Measurements from ENCODE around the gene ATP1A3. TPM values are rescaled to one million over a fixed set of nuclear protein-coding genes. Genes with fewer than 3 reads are reported as not detected.
"Not testable (repeated sequence)": the region's sequence is repeated elsewhere in the genome, so short reads cannot be mapped to it uniquely, and the experiment has no call there.

The ATP1A3 gene
- total RNA-seq, 2 donors from 2014 or later = 2.0 to 4.0 TPM

- DNase-seq (ENCODE audit: low spot score in 2 of 2) (no peak), ATAC-seq (no peak)
- H3K36me3 Mint-ChIP-seq = no peaks in the 10 kb centered on the region
- H3K27ac Mint-ChIP-seq = no peak overlapping the region
- H3K9me3 Mint-ChIP-seq = no peaks in the 10 kb centered on the region
Observed at GRCh38 chr19:42021185-42021584, 27.2 kb upstream of the ATP1A3 start.

GRCh38 chr19:42018503-42019193, 24.6 kb upstream of the ATP1A3 start:
- no peak overlapping the region for H3K27ac Mint-ChIP-seq
- H3K36me3 Mint-ChIP-seq = no peaks in the 10 kb centered on the region
- no peak for ATAC-seq
- no peaks in the 10 kb centered on the region for H3K9me3 Mint-ChIP-seq
- no peak for DNase-seq (ENCODE audit: low spot score in 2 of 2)

GRCh38 chr19:42017040-42017439, 23.0 kb upstream of the ATP1A3 start:
- Mint-ChIP-seq H3K36me3 (no peaks in the 10 kb centered on the region), H3K27ac (no peak overlapping the region), H3K9me3 (no peaks in the 10 kb centered on the region)
- no peak for DNase-seq (ENCODE audit: low spot score in 2 of 2)
- no peak for ATAC-seq

- not testable (repeated sequence) for DNase-seq (ENCODE audit: low spot score in 2 of 2); H3K9me3 Mint-ChIP-seq; H3K36me3 Mint-ChIP-seq; ATAC-seq; H3K27ac Mint-ChIP-seq
Observed at GRCh38 chr19:42012747-42013146, 18.7 kb upstream of the ATP1A3 start.

- DNase-seq (ENCODE audit: low spot score in 2 of 2) (no peak), ATAC-seq (no peak)
- Mint-ChIP-seq H3K36me3 (no peaks in the 10 kb centered on the region), H3K9me3 (no peaks in the 10 kb centered on the region), H3K27ac (no peak overlapping the region)
Observed at GRCh38 chr19:42010245-42011126, 16.5 kb upstream of the ATP1A3 start.

- no peak for DNase-seq (ENCODE audit: low spot score in 2 of 2)
- Mint-ChIP-seq H3K36me3 (no peaks in the 10 kb centered on the region), H3K9me3 (no peaks in the 10 kb centered on the region), H3K27ac (no peak overlapping the region)
- ATAC-seq = no peak
Observed at GRCh38 chr19:42006569-42006968, 12.5 kb upstream of the ATP1A3 start.

GRCh38 chr19:42005504-42005903, 11.5 kb upstream of the ATP1A3 start:
- Mint-ChIP-seq H3K9me3 (no peaks in the 10 kb centered on the region), H3K36me3 (no peaks in the 10 kb centered on the region), H3K27ac (no peak overlapping the region)
- DNase-seq (ENCODE audit: low spot score in 2 of 2) (no peak), ATAC-seq (no peak)

- DNase-seq (ENCODE audit: low spot score in 2 of 2) (no peak), ATAC-seq (no peak)
- Mint-ChIP-seq H3K27ac (no peak overlapping the region), H3K36me3 (peaks cover 0 to 5% of the 10 kb centered on the region in 2 donors), H3K9me3 (no peaks in the 10 kb centered on the region)
Observed at GRCh38 chr19:42003506-42004294, 9.7 kb upstream of the ATP1A3 start.

GRCh38 chr19:41999878-42000208, 5.8 kb upstream of the ATP1A3 start:
- DNase-seq (ENCODE audit: low spot score in 2 of 2) = no peak
- ATAC-seq = no peak
- Mint-ChIP-seq H3K36me3 (peaks cover 0 to 15% of the 10 kb centered on the region in 2 donors), H3K27ac (no peak overlapping the region), H3K9me3 (no peaks in the 10 kb centered on the region)

GRCh38 chr19:41999071-41999877, 5.2 kb upstream of the ATP1A3 start:
- peaks cover 0 to 15% of the 10 kb centered on the region in 2 donors for H3K36me3 Mint-ChIP-seq
- no peaks in the 10 kb centered on the region for H3K9me3 Mint-ChIP-seq
- H3K27ac Mint-ChIP-seq = peak overlapping the region in 1 of 2 donors; percentile 40
- DNase-seq (ENCODE audit: low spot score in 2 of 2) = no peak
- ATAC-seq = no peak

GRCh38 chr19:41998246-41999020, 4.4 kb upstream of the ATP1A3 start:
- Mint-ChIP-seq H3K36me3 (peaks cover 0 to 15% of the 10 kb centered on the region in 2 donors), H3K9me3 (no peaks in the 10 kb centered on the region), H3K27ac (no peak overlapping the region)
- peak in 1 of 2 donors; percentile 79 for DNase-seq (ENCODE audit: low spot score in 2 of 2)
- peak; percentile 11 to 43 for ATAC-seq

GRCh38 chr19:41997851-41998229, 3.8 kb upstream of the ATP1A3 start:
- Mint-ChIP-seq H3K27ac (no peak overlapping the region), H3K36me3 (peaks cover 0 to 15% of the 10 kb centered on the region in 2 donors), H3K9me3 (no peaks in the 10 kb centered on the region)
- DNase-seq (ENCODE audit: low spot score in 2 of 2) (no peak), ATAC-seq (no peak)

GRCh38 chr19:41997121-41997850, 3.3 kb upstream of the ATP1A3 start:
- no peaks in the 10 kb centered on the region for H3K9me3 Mint-ChIP-seq
- H3K27ac Mint-ChIP-seq = no peak overlapping the region
- DNase-seq (ENCODE audit: low spot score in 2 of 2) (peak in 1 of 2 donors; percentile 64), ATAC-seq (peak; percentile 19 to 36)
- peaks cover 0 to 15% of the 10 kb centered on the region in 2 donors for H3K36me3 Mint-ChIP-seq

GRCh38 chr19:41995959-41996797, 2.1 kb upstream of the ATP1A3 start:
- H3K36me3 Mint-ChIP-seq = peaks cover 0 to 15% of the 10 kb centered on the region in 2 donors
- DNase-seq (ENCODE audit: low spot score in 2 of 2) (no peak), ATAC-seq (no peak)
- no peaks in the 10 kb centered on the region for H3K9me3 Mint-ChIP-seq
- no peak overlapping the region for H3K27ac Mint-ChIP-seq
